Neural cell (in vitro differentiated cells): ENCODE data around the gene MT1X. TPM values are rescaled to one million over a fixed set of nuclear protein-coding genes. Genes with fewer than 3 reads are reported as not detected.
"Not testable (repeated sequence)": the region's sequence is repeated elsewhere in the genome, so short reads cannot be mapped to it uniquely, and the experiment has no call there.

ENCODE experiments used
- H2AFZ ChIP-seq: fragments of 200-600, 300-800 bp; sonication (generic), shearing (Covaris generic); 2 replicates; pipeline ENCODE4 v1.6.0; 2014; ENCODE audit warnings: low read depth, mild to moderate bottlenecking, antibody characterized with exemption, low read length, moderate library complexity
- H3F3A ChIP-seq: fragments of 200-600 bp; shearing (Covaris generic); 2 replicates; pipeline ENCODE4 v1.6.1; 2016; ENCODE audit warnings: mild to moderate bottlenecking, moderate library complexity, mixed read lengths, antibody characterized with exemption, low read length; ENCODE audit not compliant: insufficient read depth, poor library complexity, severe bottlenecking
- H3K27ac ChIP-seq: fragments of 200-600, 300-800 bp; sonication (generic), shearing (Covaris generic); 2 replicates; pipeline ENCODE4 v1.5.1; 2014; ENCODE audit warnings: mild to moderate bottlenecking, low read length, moderate library complexity
- H3K27me3 ChIP-seq: fragments of 300-800, 200-600 bp; sonication (generic), shearing (Covaris generic); 2 replicates; pipeline ENCODE4 v1.6.0; 2014; ENCODE audit warnings: mild to moderate bottlenecking, low read depth, low read length, moderate library complexity; ENCODE audit not compliant: insufficient read depth
- H3K36me3 ChIP-seq: fragments of 300-800, 200-600 bp; sonication (generic), shearing (Covaris generic); 2 replicates; pipeline ENCODE4 v1.5.1; 2014; ENCODE audit warnings: mild to moderate bottlenecking, antibody characterized with exemption, low read length, moderate library complexity; ENCODE audit not compliant: insufficient read depth
- H3K4me2 ChIP-seq: fragments of 300-800, 200-600 bp; sonication (generic), shearing (Covaris generic); 2 replicates; pipeline ENCODE4 v1.6.0; 2014; ENCODE audit warnings: mild to moderate bottlenecking, low read length
- H3K4me3 ChIP-seq: fragments of 300-800, 200-600 bp; sonication (generic), shearing (Covaris generic); 2 replicates; pipeline ENCODE4 v1.5.1; 2014; ENCODE audit warnings: mild to moderate bottlenecking, low read length, moderate library complexity
- H3K79me2 ChIP-seq: fragments of 200-600 bp; shearing (Covaris generic); replicated peaks from 2 replicates; pipeline ENCODE4 v1.6.0; 2014; ENCODE audit warnings: mild to moderate bottlenecking, low read length, moderate library complexity; ENCODE audit not compliant: insufficient read depth
- H3K9ac ChIP-seq: fragments of 300-800, 200-600 bp; sonication (generic), shearing (Covaris generic); 2 replicates; pipeline ENCODE4 v1.6.1; 2016; ENCODE audit warnings: mild to moderate bottlenecking, low read length, mixed read lengths
- H3K9me2 ChIP-seq: fragments of 200-600 bp; shearing (Covaris generic); 2 replicates; pipeline ENCODE4 v1.6.1; 2016; ENCODE audit warnings: mild to moderate bottlenecking, low read length, mixed read lengths; ENCODE audit not compliant: insufficient read depth
- H3K9me3 ChIP-seq: fragments of 200-600, 300-800 bp; sonication (generic), shearing (Covaris generic); 2 replicates; pipeline ENCODE4 v1.6.1; 2016; ENCODE audit warnings: mild to moderate bottlenecking, mixed run types, low read length, moderate library complexity, mixed read lengths
- H4K20me1 ChIP-seq: fragments of 200-600 bp; shearing (Covaris generic); 2 replicates; pipeline ENCODE4 v1.6.1; 2016; ENCODE audit warnings: mild to moderate bottlenecking, mixed run types; ENCODE audit not compliant: insufficient read depth
- EP300 ChIP-seq: fragments of 450-650 bp; conservative IDR thresholded peaks from 2 replicates; pipeline ENCODE4 v1.6.1; 2014; ENCODE audit warnings: antibody characterized with exemption, mild to moderate bottlenecking, moderate library complexity; ENCODE audit not compliant: poor library complexity, severe bottlenecking
- EZH2 ChIP-seq: fragments of 200-600, 300-800 bp; shearing (Covaris generic), sonication (generic); IDR thresholded peaks from 2 replicates; pipeline ENCODE4 v1.6.1; 2014; ENCODE audit warnings: antibody characterized with exemption, low read length, borderline replicate concordance, mild to moderate bottlenecking; ENCODE audit not compliant: insufficient read depth, poor library complexity, severe bottlenecking
- MXI1 ChIP-seq: fragments of 450-650 bp; conservative IDR thresholded peaks from 2 replicates; pipeline ENCODE4 v1.6.1; 2014; ENCODE audit warnings: antibody characterized with exemption, mild to moderate bottlenecking; ENCODE audit not compliant: poor library complexity, severe bottlenecking
- POLR2AphosphoS5 ChIP-seq: IDR thresholded peaks from 2 replicates; pipeline ENCODE4 v1.6.1; 2012
- RAD21 ChIP-seq: fragments of 450-650 bp; conservative IDR thresholded peaks from 2 replicates; pipeline ENCODE4 v1.6.1; 2014; ENCODE audit warnings: antibody characterized with exemption, mild to moderate bottlenecking, moderate library complexity
- SMC3 ChIP-seq: fragments of 450-650 bp; conservative IDR thresholded peaks from 2 replicates; pipeline ENCODE4 v1.6.1; 2014; ENCODE audit warnings: antibody characterized with exemption, mild to moderate bottlenecking, moderate library complexity; ENCODE audit not compliant: poor library complexity
- TAF1 ChIP-seq: IDR thresholded peaks from 2 replicates; pipeline ENCODE4 v1.6.1; 2012; ENCODE audit warnings: low read depth
- polyA plus RNA-seq: library from polyadenylated mRNA; depleted of rRNA; stranded (reverse); fragments of >200 nt; gene quantifications from 2 replicates; pipeline ENCODE4 v1.2.3, GENCODE V29; 2014
- TF ChIP-seq, protein P1 (sequence below): IDR thresholded peaks from 2 replicates; pipeline ENCODE4 v1.6.1; 2012; ENCODE audit warnings: borderline replicate concordance
- TF ChIP-seq, protein P2 (sequence below): fragments of 450-650 bp; IDR thresholded peaks from 2 replicates; pipeline ENCODE4 v1.5.1; 2014; ENCODE audit warnings: antibody characterized with exemption, mild to moderate bottlenecking, moderate library complexity; ENCODE audit not compliant: poor library complexity, severe bottlenecking

MT1X gene
- polyA plus RNA-seq, 1 donor from 2014 or later: 8.1 TPM

DNA sequence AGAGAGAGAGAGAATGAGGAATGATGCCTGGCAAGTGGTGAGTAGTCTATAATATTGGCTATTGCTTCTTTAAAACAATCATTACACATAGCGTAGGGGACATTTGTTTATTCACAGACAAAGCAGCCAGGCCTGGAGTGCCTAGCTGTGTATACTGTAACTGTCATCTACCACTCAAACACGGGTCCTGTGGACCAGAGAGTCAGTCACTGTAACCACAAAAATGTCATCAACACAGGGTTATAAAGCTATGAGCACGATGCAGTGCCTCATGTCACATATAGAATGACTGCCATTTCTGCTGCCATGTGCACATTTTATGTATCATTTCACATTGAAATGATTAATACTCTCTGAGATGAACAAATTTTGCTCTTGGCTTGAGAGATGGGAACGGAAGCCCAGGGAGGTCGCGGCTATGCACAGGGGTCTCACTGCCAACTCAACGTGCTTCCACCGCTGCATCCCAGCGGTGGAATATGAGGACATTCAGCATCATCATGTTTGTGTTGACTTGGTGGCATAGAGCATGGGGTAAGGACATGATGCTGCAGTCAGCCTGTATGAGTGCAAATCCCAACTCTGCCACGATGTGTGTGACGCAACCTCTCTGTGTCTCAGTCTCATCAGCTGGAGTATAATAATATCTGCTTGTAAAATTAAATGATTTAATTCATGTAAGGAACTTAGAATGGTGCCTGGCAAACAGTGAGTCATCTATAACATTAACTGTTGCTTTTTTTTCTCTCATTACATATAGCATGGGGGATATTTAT, 9.3 kb upstream of the MT1X start:
- H3K79me2 ChIP-seq: no peaks in the 10 kb centered on the region
- no peak overlapping the region for H3K4me3 ChIP-seq
- no peak overlapping the region for H2AFZ ChIP-seq
- TF ChIP-seq, protein P1, sequence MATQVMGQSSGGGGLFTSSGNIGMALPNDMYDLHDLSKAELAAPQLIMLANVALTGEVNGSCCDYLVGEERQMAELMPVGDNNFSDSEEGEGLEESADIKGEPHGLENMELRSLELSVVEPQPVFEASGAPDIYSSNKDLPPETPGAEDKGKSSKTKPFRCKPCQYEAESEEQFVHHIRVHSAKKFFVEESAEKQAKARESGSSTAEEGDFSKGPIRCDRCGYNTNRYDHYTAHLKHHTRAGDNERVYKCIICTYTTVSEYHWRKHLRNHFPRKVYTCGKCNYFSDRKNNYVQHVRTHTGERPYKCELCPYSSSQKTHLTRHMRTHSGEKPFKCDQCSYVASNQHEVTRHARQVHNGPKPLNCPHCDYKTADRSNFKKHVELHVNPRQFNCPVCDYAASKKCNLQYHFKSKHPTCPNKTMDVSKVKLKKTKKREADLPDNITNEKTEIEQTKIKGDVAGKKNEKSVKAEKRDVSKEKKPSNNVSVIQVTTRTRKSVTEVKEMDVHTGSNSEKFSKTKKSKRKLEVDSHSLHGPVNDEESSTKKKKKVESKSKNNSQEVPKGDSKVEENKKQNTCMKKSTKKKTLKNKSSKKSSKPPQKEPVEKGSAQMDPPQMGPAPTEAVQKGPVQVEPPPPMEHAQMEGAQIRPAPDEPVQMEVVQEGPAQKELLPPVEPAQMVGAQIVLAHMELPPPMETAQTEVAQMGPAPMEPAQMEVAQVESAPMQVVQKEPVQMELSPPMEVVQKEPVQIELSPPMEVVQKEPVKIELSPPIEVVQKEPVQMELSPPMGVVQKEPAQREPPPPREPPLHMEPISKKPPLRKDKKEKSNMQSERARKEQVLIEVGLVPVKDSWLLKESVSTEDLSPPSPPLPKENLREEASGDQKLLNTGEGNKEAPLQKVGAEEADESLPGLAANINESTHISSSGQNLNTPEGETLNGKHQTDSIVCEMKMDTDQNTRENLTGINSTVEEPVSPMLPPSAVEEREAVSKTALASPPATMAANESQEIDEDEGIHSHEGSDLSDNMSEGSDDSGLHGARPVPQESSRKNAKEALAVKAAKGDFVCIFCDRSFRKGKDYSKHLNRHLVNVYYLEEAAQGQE: no peak
- TF ChIP-seq SMC3 (no peak), RAD21 (no peak), TAF1 (no peak), MXI1 (no peak), POLR2AphosphoS5 (no peak), EP300 (no peak), EZH2 (no peak)
- TF ChIP-seq, protein P2, sequence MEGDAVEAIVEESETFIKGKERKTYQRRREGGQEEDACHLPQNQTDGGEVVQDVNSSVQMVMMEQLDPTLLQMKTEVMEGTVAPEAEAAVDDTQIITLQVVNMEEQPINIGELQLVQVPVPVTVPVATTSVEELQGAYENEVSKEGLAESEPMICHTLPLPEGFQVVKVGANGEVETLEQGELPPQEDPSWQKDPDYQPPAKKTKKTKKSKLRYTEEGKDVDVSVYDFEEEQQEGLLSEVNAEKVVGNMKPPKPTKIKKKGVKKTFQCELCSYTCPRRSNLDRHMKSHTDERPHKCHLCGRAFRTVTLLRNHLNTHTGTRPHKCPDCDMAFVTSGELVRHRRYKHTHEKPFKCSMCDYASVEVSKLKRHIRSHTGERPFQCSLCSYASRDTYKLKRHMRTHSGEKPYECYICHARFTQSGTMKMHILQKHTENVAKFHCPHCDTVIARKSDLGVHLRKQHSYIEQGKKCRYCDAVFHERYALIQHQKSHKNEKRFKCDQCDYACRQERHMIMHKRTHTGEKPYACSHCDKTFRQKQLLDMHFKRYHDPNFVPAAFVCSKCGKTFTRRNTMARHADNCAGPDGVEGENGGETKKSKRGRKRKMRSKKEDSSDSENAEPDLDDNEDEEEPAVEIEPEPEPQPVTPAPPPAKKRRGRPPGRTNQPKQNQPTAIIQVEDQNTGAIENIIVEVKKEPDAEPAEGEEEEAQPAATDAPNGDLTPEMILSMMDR: no peak
- H3K4me2 ChIP-seq: no peak overlapping the region
- H3K27me3 ChIP-seq: peaks cover 93% of the 10 kb centered on the region
- no peaks in the 10 kb centered on the region for H3K9me2 ChIP-seq
- no peaks in the 10 kb centered on the region for H3K9me3 ChIP-seq
- no peaks in the 10 kb centered on the region for H4K20me1 ChIP-seq
- no peaks in the 10 kb centered on the region for H3F3A ChIP-seq
- H3K9ac ChIP-seq: no peak overlapping the region
- no peak overlapping the region for H3K27ac ChIP-seq
- H3K36me3 ChIP-seq: no peaks in the 10 kb centered on the region

DNA sequence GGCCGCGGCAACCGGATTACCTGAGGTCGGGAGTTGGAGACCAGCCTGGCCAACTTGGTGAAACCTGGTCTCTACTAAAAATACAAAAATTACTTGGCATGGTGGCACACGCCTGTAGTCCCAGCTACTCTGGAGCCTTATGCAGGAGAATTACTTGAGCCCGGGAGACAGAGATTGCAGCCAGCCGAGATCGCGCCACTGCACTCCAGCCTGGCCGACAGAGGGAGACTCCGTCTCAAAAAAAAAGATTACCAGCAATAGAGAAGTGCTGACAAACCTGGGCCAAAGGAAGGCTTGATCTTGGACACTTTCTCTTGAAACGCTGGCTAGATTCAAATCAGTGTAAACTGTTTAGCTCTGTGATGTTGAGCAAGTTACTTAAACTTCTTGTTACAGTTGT, 8.3 kb upstream of the MT1X start:
- H3K4me3 ChIP-seq: no peak overlapping the region

DNA sequence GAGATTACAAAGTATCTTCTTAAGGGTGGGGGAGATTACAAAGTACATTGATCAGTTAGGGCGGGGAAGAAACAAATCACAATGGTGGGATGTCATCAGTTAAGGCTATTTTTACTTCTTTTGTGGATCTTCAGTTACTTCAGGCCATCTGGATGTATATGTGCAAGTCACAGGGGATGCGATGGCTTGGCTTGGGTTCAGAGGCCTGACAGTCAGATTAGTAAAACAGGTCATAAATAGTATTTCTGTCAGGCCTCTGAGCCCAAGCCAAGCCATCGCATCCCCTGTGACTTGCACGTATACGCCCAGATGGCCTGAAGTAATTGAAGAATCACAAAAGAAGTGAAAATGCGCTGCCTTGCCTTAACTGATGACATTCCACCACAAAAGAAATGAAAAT, 7.7 kb upstream of the MT1X start:
- H3K9me3 ChIP-seq, H3K9me2 ChIP-seq, H3K9ac ChIP-seq, H3K4me2 ChIP-seq, H2AFZ ChIP-seq, H3K36me3 ChIP-seq, H4K20me1 ChIP-seq, H3K4me3 ChIP-seq, H3F3A ChIP-seq, H3K79me2 ChIP-seq, H3K27ac ChIP-seq: not testable (repeated sequence)
- H3K27me3 ChIP-seq: peaks cover 80% of the 10 kb centered on the region

More for the DNA sequence above, 8.3 kb upstream of the MT1X start:
- Histone ChIP-seq H3F3A (no peaks in the 10 kb centered on the region), H2AFZ (no peak overlapping the region), H4K20me1 (no peaks in the 10 kb centered on the region), H3K9me2 (no peaks in the 10 kb centered on the region), H3K79me2 (no peaks in the 10 kb centered on the region), H3K9ac (no peak overlapping the region), H3K27ac (no peak overlapping the region), H3K9me3 (no peaks in the 10 kb centered on the region), H3K4me2 (no peak overlapping the region), H3K27me3 (peaks cover 87% of the 10 kb centered on the region), H3K36me3 (no peaks in the 10 kb centered on the region)
- TF ChIP-seq, protein P2: peak; percentile 35
- TF ChIP-seq RAD21: no peak
